Neuronal stem cell (in vitro differentiated cells): ENCODE measurements around the gene CYP1B1.

Experiments
- DNase-seq: peaks from one replicate; pipeline ENCODE4 v3.0.0-alpha.2; 2013; ENCODE audit warnings: low spot score
- H2AFZ ChIP-seq: one replicate; pipeline ENCODE4 v1.6.1; 2013; ENCODE audit warnings: mild to moderate bottlenecking, low read length, inconsistent platforms
- H2AK5ac ChIP-seq: 2 replicates; pipeline ENCODE4 v1.6.1; 2013; ENCODE audit warnings: low read depth, mild to moderate bottlenecking, inconsistent platforms, low read length, moderate library complexity, mixed read lengths
- H2BK120ac ChIP-seq: 2 replicates; pipeline ENCODE4 v1.6.1; 2013; ENCODE audit warnings: low read depth, mild to moderate bottlenecking, inconsistent platforms, low read length, moderate library complexity, mixed read lengths
- H2BK12ac ChIP-seq: one replicate; pipeline ENCODE4 v1.6.1; 2013; ENCODE audit warnings: low read length, inconsistent platforms
- H2BK15ac ChIP-seq: 2 replicates; pipeline ENCODE4 v1.6.1; 2013; ENCODE audit warnings: mild to moderate bottlenecking, low read length, inconsistent platforms, mixed read lengths
- H2BK5ac ChIP-seq: one replicate; pipeline ENCODE4 v1.6.1; 2013; ENCODE audit warnings: inconsistent platforms, mild to moderate bottlenecking, low read length, moderate library complexity
- H3K14ac ChIP-seq: one replicate; pipeline ENCODE4 v1.6.1; 2013; ENCODE audit warnings: low read length, inconsistent platforms
- H3K18ac ChIP-seq: 2 replicates; pipeline ENCODE4 v1.6.1; 2013; ENCODE audit warnings: low read length, inconsistent platforms
- H3K23ac ChIP-seq: 2 replicates; pipeline ENCODE4 v1.6.1; 2013; ENCODE audit warnings: low read depth, mild to moderate bottlenecking, mixed read lengths, low read length, inconsistent platforms; ENCODE audit not compliant: poor library complexity
- H3K27ac ChIP-seq: replicated peaks from 3 replicates; pipeline ENCODE4 v1.5.1; 2013; ENCODE audit warnings: low read length, inconsistent platforms
- H3K27me3 ChIP-seq, 3 experiments: 2 replicates each; pipeline ENCODE4 v1.6.1; 2013; ENCODE audit warnings: low read length in 3 of 3, mild to moderate bottlenecking in 2 of 3, inconsistent platforms in 1 of 3, low read depth in 1 of 3, mixed read lengths in 1 of 3, moderate library complexity in 1 of 3; ENCODE audit not compliant: control insufficient read depth in 3 of 3, insufficient read depth in 3 of 3
- H3K36me3 ChIP-seq, 2 donors: replicated peaks in 1 of 2; 2 replicates each; pipeline ENCODE4 v1.6.1; 2013; ENCODE audit warnings: low read length in 2 of 2; ENCODE audit not compliant: control insufficient read depth in 2 of 2, insufficient read depth in 2 of 2
- H3K4ac ChIP-seq: 2 replicates; pipeline ENCODE4 v1.6.1; 2013; ENCODE audit warnings: inconsistent platforms, mild to moderate bottlenecking, low read length, moderate library complexity
- H3K4me1 ChIP-seq, 2 donors: 1 replicate in 1 of 2; 2 replicates in 1 of 2; pipeline ENCODE4 v1.6.1; 2013; ENCODE audit warnings: low read length in 2 of 2, low read depth in 1 of 2; ENCODE audit not compliant: control insufficient read depth in 2 of 2, insufficient read depth in 1 of 2
- H3K4me2 ChIP-seq: one replicate; pipeline ENCODE4 v1.6.1; 2013; ENCODE audit warnings: mild to moderate bottlenecking, low read length, inconsistent platforms; ENCODE audit not compliant: insufficient read depth, poor library complexity, severe bottlenecking
- H3K4me3 ChIP-seq, 2 donors: 2 replicates each; pipeline ENCODE4 v1.5.1; 2013; ENCODE audit warnings: low read length in 2 of 2, mild to moderate bottlenecking in 2 of 2, inconsistent platforms in 1 of 2, moderate library complexity in 1 of 2
- H3K79me1 ChIP-seq: one replicate; pipeline ENCODE4 v1.6.1; 2013; ENCODE audit warnings: low read depth, mild to moderate bottlenecking, inconsistent platforms, low read length, moderate library complexity
- H3K9ac ChIP-seq: one replicate; pipeline ENCODE4 v1.6.1; 2013; ENCODE audit warnings: mild to moderate bottlenecking, low read depth, low read length, inconsistent platforms; ENCODE audit not compliant: poor library complexity
- H3K9me3 ChIP-seq, 2 donors: replicated peaks in 1 of 2; 2 replicates each; pipeline versions ENCODE3 to v1.6.1; 2013; ENCODE audit warnings: low read length in 2 of 2, mild to moderate bottlenecking in 2 of 2, inconsistent platforms in 1 of 2, low read depth in 1 of 2, mixed read lengths in 1 of 2, moderate library complexity in 1 of 2; ENCODE audit not compliant: control insufficient read depth in 2 of 2, insufficient read depth in 1 of 2
- H4K8ac ChIP-seq: one replicate; pipeline ENCODE4 v1.6.1; 2013; ENCODE audit warnings: low read depth, mild to moderate bottlenecking, inconsistent platforms, low read length, moderate library complexity
- H4K91ac ChIP-seq: one replicate; pipeline ENCODE4 v1.6.1; 2013; ENCODE audit warnings: low read length, low read depth, mild to moderate bottlenecking, inconsistent platforms; ENCODE audit not compliant: poor library complexity
- WGBS, 2 donors: extraction: QIAGEN DNeasy Blood & Tissue Kit; methylation state at CpG; one replicate each; pipeline ENCODE4 v1.1.7; 2013; ENCODE audit warnings: missing lambda C conversion rate in 2 of 2, mixed read lengths in 1 of 2; ENCODE audit not compliant: insufficient read length in 2 of 2, insufficient replicate concordance in 1 of 2; ENCODE audit errors: extremely low coverage in 2 of 2; 5-methylcytosine and 5-hydroxymethylcytosine counted together

Gene CYP1B1

DNA sequence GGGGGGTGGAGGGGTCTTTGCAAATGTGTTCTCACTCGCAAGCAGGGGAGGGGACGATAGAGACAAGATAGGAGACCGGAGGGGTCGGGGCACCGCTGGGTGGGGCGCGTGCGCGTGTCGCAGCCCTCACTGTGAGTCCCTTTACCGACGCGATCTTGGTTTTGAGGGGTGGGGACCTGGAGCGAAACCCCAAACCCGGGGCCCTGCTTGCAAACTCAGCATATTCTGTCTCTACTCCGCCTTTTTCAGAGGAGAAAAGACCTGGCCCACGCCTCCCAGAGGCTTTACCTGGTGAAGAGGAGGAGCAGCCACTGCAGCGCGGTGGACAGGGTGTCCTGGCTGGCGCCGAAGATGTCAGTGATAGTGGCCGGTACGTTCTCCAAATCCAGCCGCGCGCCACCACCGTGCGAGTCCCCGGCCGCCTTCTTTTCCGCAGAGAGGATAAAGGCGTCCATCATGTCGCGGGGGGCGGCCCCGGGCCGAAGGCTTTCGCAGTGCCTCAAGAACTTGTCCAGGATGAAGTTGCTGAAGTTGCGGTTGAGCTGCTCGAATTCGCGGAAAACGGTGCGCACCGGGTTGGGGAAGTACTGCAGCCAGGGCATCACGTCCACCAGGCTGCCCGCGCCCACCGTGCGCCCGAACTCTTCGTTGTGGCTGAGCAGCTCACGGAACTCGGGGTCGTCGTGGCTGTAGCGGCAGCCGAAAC, 1.7 kb downstream of the CYP1B1 start:
- H3K18ac ChIP-seq: peak overlapping the region; percentile 87
- no peak overlapping the region for H2BK120ac ChIP-seq
- H2AFZ ChIP-seq: peak overlapping the region; percentile 99
- H3K27ac ChIP-seq: no peak overlapping the region
- H3K4me2 ChIP-seq: peak overlapping the region; percentile 89
- no peak overlapping the region for H3K4ac ChIP-seq
- peaks cover 24 to 48% (median 45%) of the 10 kb centered on the region in 3 experiments for H3K27me3 ChIP-seq
- H3K14ac ChIP-seq: peak overlapping the region; percentile 31
- H2BK5ac ChIP-seq: no peak overlapping the region
- DNase-seq: no peak
- peak overlapping the region in 1 of 2 donors; percentile 19 for H3K4me3 ChIP-seq
- H3K36me3 ChIP-seq: no peaks in the 10 kb centered on the region
- H4K91ac ChIP-seq: no peak overlapping the region
- no peak overlapping the region for H4K8ac ChIP-seq
- peak overlapping the region; percentile 73 for H2BK12ac ChIP-seq
- H3K79me1 ChIP-seq: no peaks in the 10 kb centered on the region
- WGBS, 2 donors: no CpG with 5 or more reads among the region's 58 CpGs
- H2BK15ac ChIP-seq: peak overlapping the region; percentile 85
- H3K9ac ChIP-seq: peak overlapping the region; percentile 60
- peak overlapping the region; percentile 97 for H3K23ac ChIP-seq
- peaks cover 2 to 20% of the 10 kb centered on the region in 2 donors for H3K4me1 ChIP-seq
- peaks cover 7 to 26% of the 10 kb centered on the region in 2 donors for H3K9me3 ChIP-seq
- peak overlapping the region; percentile 21 for H2AK5ac ChIP-seq

DNA sequence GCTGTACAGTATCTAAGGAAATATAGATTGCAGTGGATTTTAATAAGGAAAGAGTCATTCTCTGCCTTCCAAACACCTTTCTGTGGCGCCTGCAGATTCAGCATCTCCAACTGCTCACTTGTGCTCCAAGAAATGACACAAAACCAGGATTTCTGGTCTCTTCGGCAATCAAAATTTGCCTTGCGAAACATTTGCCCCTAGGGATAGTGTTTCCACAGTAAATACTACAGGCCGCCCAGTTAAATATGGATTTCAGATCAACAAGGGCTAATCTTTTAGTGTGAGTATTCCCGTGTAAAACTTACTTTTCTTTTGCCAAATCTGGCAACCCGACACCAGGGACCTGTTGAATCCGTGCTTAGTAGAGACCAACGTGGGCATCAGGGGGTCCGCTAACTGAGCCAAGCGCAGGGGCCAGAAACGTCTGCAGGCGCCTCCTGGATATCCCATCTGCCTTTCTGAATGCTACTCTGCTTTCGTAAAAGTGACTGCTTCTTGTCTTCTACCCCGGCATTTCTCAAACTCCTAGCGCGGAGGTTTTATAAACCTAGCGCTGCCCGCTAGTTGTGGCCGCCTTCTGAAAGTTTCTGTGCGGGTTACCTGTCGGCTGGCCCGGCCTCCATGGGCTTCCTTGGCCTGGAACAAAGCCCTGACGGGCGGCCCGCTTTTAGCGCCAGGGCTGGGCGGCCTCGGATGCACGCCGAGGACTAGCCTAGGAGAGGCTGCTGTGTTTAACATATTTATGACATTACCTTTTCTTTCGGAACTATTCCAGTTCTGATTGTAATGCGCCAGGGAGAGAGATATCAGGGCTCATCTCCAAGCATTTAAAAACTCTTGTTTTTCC, 2.5 kb downstream of the CYP1B1 start:
- H3K27me3 ChIP-seq: peaks cover 24 to 48% (median 45%) of the 10 kb centered on the region in 3 experiments
- DNase-seq: no peak
- no peak overlapping the region for H3K27ac ChIP-seq
- no CpG with 5 or more reads among the region's 32 CpGs for WGBS, 2 donors
- H3K4me3 ChIP-seq: no peak overlapping the region
- peak overlapping the region; percentile 21 for H2AK5ac ChIP-seq
- peak overlapping the region; percentile 99 for H2AFZ ChIP-seq
- H4K91ac ChIP-seq: no peak overlapping the region
- no peak overlapping the region for H3K18ac ChIP-seq
- no peak overlapping the region for H3K14ac ChIP-seq
- H3K23ac ChIP-seq: no peak overlapping the region
- H2BK120ac ChIP-seq: no peak overlapping the region
- H3K4ac ChIP-seq: no peak overlapping the region
- no peak overlapping the region for H2BK15ac ChIP-seq
- no peaks in the 10 kb centered on the region for H3K36me3 ChIP-seq
- H3K9me3 ChIP-seq: peaks cover 7 to 26% of the 10 kb centered on the region in 2 donors
- peak overlapping the region; percentile 54 for H3K4me2 ChIP-seq
- H3K9ac ChIP-seq: no peak overlapping the region
- H3K79me1 ChIP-seq: no peaks in the 10 kb centered on the region
- no peak overlapping the region for H2BK5ac ChIP-seq
- H3K4me1 ChIP-seq: peaks cover 2 to 20% of the 10 kb centered on the region in 2 donors
- H4K8ac ChIP-seq: no peak overlapping the region
- no peak overlapping the region for H2BK12ac ChIP-seq

DNA sequence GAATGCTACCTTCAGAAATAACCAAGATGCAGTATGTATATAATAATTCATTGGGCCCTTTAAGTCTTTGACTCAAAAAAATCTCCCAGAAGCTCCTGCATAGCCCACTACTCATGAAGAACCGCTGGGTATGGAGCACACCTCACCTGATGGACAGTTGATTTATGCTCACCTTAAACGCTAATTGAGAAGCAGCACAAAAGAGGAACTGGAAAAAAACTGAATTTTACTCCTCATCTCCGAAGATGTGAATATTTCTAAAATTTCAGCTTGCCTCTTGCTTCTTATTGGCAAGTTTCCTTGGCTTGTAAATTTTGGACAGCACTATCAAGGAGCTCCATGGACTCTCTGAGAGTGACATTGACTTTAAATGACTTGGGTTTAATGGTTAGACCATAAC, 5.5 kb downstream of the CYP1B1 start:
- no peak overlapping the region for H2BK12ac ChIP-seq
- H3K27ac ChIP-seq: no peak overlapping the region
- DNase-seq: no peak
- H3K9me3 ChIP-seq: peaks cover 7 to 22% of the 10 kb centered on the region in 2 donors
- H3K4me3 ChIP-seq: no peak overlapping the region
- no peaks in the 10 kb centered on the region for H3K79me1 ChIP-seq
- H2BK5ac ChIP-seq: no peak overlapping the region
- no peak overlapping the region for H3K18ac ChIP-seq
- H4K91ac ChIP-seq: no peak overlapping the region
- H2BK120ac ChIP-seq: no peak overlapping the region
- H3K14ac ChIP-seq: no peak overlapping the region
- WGBS, 2 donors: no CpG with 5 or more reads among the region's 3 CpGs
- H3K4ac ChIP-seq: no peak overlapping the region
- H4K8ac ChIP-seq: no peak overlapping the region
- H2AFZ ChIP-seq: no peak overlapping the region
- no peak overlapping the region for H2BK15ac ChIP-seq
- no peaks in the 10 kb centered on the region for H3K36me3 ChIP-seq
- no peak overlapping the region for H3K4me2 ChIP-seq
- H3K23ac ChIP-seq: no peak overlapping the region
- H2AK5ac ChIP-seq: no peak overlapping the region
- H3K4me1 ChIP-seq: peaks cover 0 to 14% of the 10 kb centered on the region in 2 donors
- peaks cover 19 to 33% (median 32%) of the 10 kb centered on the region in 3 experiments for H3K27me3 ChIP-seq
- no peak overlapping the region for H3K9ac ChIP-seq

DNA sequence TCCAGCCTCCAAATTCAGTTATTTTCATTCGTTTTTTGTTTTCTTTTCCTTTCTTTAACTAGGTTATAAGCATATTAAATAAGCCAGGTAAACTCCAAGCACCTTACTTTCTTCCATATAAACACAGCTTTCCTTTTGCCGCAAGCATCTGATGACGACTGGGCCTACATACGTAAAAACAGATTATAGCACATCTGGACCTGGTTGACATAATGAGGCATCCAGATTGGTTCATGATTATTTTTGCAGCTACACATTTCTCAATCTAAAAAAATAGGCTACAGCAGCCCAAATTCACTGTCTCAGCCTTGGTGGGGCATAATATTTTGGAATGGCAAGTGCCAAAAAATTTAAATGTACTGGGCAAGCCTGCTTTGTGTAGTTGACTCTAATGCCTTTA, 7.7 kb downstream of the CYP1B1 start:
- DNase-seq: no peak
- H3K27ac ChIP-seq: no peak overlapping the region
- no peak overlapping the region for H2AFZ ChIP-seq
- no peak overlapping the region for H3K9ac ChIP-seq
- no peak overlapping the region for H3K23ac ChIP-seq
- no peak overlapping the region for H4K8ac ChIP-seq
- H3K36me3 ChIP-seq: no peaks in the 10 kb centered on the region
- no CpG with 5 or more reads among the region's 4 CpGs for WGBS, 2 donors
- H4K91ac ChIP-seq: no peak overlapping the region
- H3K4me3 ChIP-seq: no peak overlapping the region
- no peak overlapping the region for H2BK5ac ChIP-seq
- H3K4ac ChIP-seq: no peak overlapping the region
- peaks cover 0 to 2% of the 10 kb centered on the region in 2 donors for H3K9me3 ChIP-seq
- no peaks in the 10 kb centered on the region for H3K79me1 ChIP-seq
- no peak overlapping the region for H2BK12ac ChIP-seq
- no peak overlapping the region for H3K4me2 ChIP-seq
- H3K14ac ChIP-seq: no peak overlapping the region
- H2BK120ac ChIP-seq: no peak overlapping the region
- H2BK15ac ChIP-seq: no peak overlapping the region
- H3K4me1 ChIP-seq: peaks cover 0 to 2% of the 10 kb centered on the region in 2 donors
- peaks cover 2 to 11% (median 10%) of the 10 kb centered on the region in 3 experiments for H3K27me3 ChIP-seq
- H3K18ac ChIP-seq: no peak overlapping the region
- no peak overlapping the region for H2AK5ac ChIP-seq
